Neural crest cell (in vitro differentiated cells): ENCODE results near the gene C21orf58. TPM values are rescaled to one million over a fixed set of nuclear protein-coding genes. Genes with fewer than 3 reads are reported as not detected.
"Not testable (repeated sequence)": the region's sequence is repeated elsewhere in the genome, so short reads cannot be mapped to it uniquely, and the experiment has no call there.

Source experiments
- DNase-seq: peaks from one replicate; pipeline ENCODE4 v3.0.0; 2021; ENCODE audit warnings: low read depth, mixed read lengths, low spot score
- H3K27ac Mint-ChIP-seq: one replicate; pipeline ENCODE4 v1.8.0; 2021; ENCODE audit warnings: mild to moderate bottlenecking, mixed read lengths; ENCODE audit not compliant: unreplicated experiment
- H3K27me3 Mint-ChIP-seq: 2 replicates; pipeline ENCODE4 v1.8.0; 2021; ENCODE audit warnings: low read depth, mild to moderate bottlenecking, mixed read lengths
- H3K36me3 Mint-ChIP-seq: 2 replicates; pipeline ENCODE4 v1.8.0; 2021; ENCODE audit warnings: low read depth, mild to moderate bottlenecking, mixed read lengths
- H3K4me1 Mint-ChIP-seq: 2 replicates; pipeline ENCODE4 v1.8.0; 2021; ENCODE audit warnings: mixed read lengths
- H3K4me3 Mint-ChIP-seq: one replicate; pipeline ENCODE4 v1.8.0; 2021; ENCODE audit warnings: mild to moderate bottlenecking, mixed read lengths
- H3K9me3 Mint-ChIP-seq: 2 replicates; pipeline ENCODE4 v1.8.0; 2021; ENCODE audit warnings: mixed read lengths
- long read RNA-seq: library from polyadenylated mRNA; unstranded; transcript quantifications from one replicate; pipeline ENCODE4 v2.0.0, GENCODE V29; 2020
- total RNA-seq: library from RNA; stranded (reverse); gene quantifications from 2 replicates; pipeline ENCODE4 v1.2.1, GENCODE V29; 2021
- TF ChIP-seq, protein P1 (sequence below): fragments of 200-600 bp; sonication (generic); conservative IDR thresholded peaks from 2 replicates; pipeline ENCODE4 v1.5.0; 2021; ENCODE audit warnings: antibody characterized with exemption, mild to moderate bottlenecking

Gene C21orf58
- 61.0 and 61.5 TPM in 2 replicates for total RNA-seq
- long read RNA-seq, partial matches to known transcripts = 2 of 14 reads
- long read RNA-seq, other reads (novel, unspliced or antisense) = 12 of 14 reads

DNA sequence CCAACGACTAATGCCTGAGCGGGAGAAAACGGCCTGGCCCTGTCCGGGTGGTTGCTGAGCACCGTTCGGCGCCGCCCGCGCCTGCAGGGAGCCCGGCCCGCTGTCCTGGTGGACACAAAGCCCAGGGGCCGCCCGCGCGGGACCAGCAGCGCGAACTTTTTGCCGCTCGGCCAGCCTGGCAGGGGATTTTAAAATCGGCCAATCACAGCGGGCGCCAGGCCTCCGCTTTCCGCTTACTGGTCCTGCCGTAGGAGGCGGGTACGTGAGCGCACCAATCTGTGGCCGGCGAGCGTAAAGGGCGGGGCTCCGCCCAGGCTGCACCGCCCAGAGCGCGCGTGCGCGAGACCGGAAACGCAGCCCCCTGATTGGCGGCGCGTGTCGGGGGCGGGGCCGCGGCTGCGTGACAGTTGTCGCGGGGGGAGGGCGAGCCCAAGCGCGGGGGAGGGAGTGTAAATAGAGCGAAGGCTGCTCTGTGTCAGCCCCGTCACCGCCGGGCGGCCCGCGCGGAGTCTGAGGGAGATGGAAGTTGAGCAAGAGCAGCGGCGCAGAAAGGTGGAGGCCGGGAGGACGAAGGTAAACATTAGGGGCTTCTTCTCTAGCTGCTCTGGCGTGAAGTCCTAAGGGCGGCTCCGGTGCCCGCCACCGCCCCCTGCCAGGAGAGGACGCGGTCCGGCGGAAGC lies at the start of gene C21orf58, which contains the start of gene PCNT:
Gene C21orf58 (minus strand): TSS at position 161 of the 680 bp plus-strand sequence. CDS start 1,132 bp downstream, outside the sequence.
Gene PCNT (plus strand): TSS at position 447 of the 680 bp plus-strand sequence. CDS start 73 bp downstream, at position 520.
- peaks cover 15% of the 10 kb centered on the region for H3K36me3 Mint-ChIP-seq
- H3K27ac Mint-ChIP-seq = peak within 1 kb of the TSS; percentile 99
- peak within 1 kb of the TSS; percentile 97 for H3K4me3 Mint-ChIP-seq
- peak; percentile 93 for DNase-seq
- no peaks in the 10 kb centered on the region for H3K9me3 Mint-ChIP-seq
- no peaks in the 10 kb centered on the region for H3K27me3 Mint-ChIP-seq
- H3K4me1 Mint-ChIP-seq = peaks cover 40% of the 10 kb centered on the region
- TF ChIP-seq, protein P1, sequence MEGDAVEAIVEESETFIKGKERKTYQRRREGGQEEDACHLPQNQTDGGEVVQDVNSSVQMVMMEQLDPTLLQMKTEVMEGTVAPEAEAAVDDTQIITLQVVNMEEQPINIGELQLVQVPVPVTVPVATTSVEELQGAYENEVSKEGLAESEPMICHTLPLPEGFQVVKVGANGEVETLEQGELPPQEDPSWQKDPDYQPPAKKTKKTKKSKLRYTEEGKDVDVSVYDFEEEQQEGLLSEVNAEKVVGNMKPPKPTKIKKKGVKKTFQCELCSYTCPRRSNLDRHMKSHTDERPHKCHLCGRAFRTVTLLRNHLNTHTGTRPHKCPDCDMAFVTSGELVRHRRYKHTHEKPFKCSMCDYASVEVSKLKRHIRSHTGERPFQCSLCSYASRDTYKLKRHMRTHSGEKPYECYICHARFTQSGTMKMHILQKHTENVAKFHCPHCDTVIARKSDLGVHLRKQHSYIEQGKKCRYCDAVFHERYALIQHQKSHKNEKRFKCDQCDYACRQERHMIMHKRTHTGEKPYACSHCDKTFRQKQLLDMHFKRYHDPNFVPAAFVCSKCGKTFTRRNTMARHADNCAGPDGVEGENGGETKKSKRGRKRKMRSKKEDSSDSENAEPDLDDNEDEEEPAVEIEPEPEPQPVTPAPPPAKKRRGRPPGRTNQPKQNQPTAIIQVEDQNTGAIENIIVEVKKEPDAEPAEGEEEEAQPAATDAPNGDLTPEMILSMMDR = no peak

DNA sequence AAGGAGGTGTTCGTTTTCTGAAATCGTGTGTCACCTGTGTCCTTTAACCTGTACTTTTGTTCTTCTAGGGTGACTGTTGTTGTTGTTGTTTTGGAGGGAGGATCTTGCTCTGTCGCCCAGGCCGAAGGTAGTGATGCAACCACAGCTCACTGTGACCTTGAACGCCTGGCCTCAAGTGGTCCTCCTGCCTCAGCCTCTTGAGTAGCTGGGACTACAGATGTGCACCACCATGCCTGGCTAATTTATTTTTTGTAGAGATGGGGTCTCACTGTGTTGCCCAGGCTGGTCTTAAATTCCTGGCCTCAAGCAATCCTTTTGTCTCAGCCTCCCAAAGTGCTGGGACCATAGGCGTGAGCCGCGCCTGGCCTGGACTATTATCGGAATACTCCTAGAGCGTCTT lies 49.3 kb upstream of the C21orf58 start:
- H3K4me3 Mint-ChIP-seq, H3K27ac Mint-ChIP-seq, H3K9me3 Mint-ChIP-seq, DNase-seq, H3K27me3 Mint-ChIP-seq: not testable (repeated sequence)
- peaks cover 11% of the 10 kb centered on the region for H3K4me1 Mint-ChIP-seq
- H3K36me3 Mint-ChIP-seq = peaks cover 15% of the 10 kb centered on the region

DNA sequence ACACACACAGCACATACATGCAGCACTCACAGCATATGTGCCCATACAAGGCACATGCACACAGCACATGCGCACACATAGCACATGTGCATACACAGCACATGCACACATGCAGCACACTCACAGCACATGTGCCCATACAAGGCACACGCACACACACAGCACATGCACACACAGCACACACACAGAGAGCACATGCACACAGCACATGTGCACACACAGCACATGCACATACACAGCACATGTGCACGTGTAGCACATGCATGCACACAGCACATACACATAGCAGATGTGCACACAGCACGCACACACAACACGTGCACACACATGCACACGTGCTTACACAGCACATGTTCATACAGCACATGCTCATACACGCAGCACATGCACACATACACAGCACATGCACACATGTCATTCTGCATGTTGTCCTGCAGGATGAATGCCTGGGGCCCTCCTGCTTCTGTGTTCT lies 48.4 kb upstream of the C21orf58 start:
- peaks cover 11% of the 10 kb centered on the region for H3K36me3 Mint-ChIP-seq
- H3K27ac Mint-ChIP-seq = no peak overlapping the region
- peaks cover 6% of the 10 kb centered on the region for H3K4me1 Mint-ChIP-seq
- no peaks in the 10 kb centered on the region for H3K27me3 Mint-ChIP-seq
- DNase-seq = no peak
- TF ChIP-seq, protein P1 = no peak
- H3K4me3 Mint-ChIP-seq = no peak overlapping the region
- no peaks in the 10 kb centered on the region for H3K9me3 Mint-ChIP-seq

DNA sequence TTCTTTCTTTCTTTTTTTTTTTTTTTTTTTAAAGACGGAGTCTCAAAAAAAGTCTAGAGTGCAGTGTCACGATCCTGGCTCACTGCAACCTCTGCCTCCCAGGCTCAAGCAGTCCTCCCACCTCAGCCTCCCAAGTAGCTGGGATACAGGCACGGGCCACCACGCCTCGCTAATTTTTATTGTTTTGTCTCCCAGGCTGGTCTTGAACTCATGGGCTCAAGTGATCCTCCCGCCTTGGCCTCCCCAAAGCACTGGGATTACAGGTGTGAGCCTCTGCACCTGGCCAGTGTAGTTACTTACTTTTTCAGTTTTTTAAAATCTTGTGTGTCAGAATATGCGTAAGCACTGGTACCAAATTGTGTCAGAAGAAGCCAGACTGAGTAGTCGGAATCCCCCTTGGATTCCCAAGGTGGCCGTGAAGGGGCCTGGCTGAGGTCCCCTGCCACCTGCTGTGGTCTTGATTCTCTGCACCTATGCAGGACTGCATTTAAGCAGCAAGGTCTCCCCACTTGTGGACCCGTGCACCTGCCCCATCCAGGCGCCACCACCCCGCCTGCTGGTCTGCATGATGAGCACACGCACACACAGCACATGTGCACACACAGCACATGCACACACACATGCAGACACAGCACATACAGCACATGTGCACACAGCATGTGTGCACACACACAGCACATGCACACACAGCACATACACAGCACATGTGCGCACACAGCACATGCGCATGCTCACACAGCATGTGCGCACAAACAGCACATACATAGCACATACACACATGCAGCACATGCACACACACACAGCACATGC lies 47.7 kb upstream of the C21orf58 start:
- TF ChIP-seq, protein P1 = no peak
- DNase-seq = no peak
- Mint-ChIP-seq H3K36me3 (peaks cover 10% of the 10 kb centered on the region), H3K27me3 (no peaks in the 10 kb centered on the region), H3K4me1 (no peaks in the 10 kb centered on the region), H3K27ac (no peak overlapping the region), H3K4me3 (no peak overlapping the region), H3K9me3 (no peaks in the 10 kb centered on the region)

DNA sequence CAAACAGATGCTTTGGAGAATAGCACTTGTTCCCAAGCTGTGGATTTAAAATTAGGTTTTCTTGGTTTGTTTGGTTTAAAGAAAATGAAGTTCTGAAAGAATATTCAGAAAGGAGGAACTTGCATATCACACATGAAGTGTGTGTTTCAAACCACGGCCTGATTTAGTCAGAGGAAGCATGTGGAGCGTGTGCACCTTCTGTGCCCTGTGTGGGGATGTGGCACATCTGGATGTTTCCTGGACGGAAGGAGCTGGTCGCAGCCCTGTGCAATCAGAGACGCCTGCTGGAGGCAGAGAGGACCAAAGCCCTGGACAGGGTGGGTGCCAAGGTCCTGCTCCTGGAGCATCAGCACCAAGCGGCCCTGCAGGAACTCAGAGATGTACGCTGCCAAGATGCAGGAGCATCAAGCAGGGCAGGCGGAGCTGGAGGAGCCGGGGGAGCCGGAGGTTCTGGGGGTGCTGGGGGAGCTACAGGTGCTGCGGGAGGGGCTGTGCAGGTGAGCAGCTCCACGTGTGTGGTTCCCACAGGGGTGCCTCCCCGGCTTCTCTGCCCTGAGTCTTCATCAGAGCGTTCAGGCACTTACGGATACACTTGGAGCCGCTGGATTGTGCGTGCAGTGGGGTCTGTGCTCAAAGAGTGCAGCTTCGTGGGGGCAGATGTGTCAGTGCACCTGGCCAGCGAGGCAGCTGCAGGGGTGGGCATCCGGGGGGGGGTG lies 46.0 kb upstream of the C21orf58 start:
- no peaks in the 10 kb centered on the region for H3K4me1 Mint-ChIP-seq
- H3K9me3 Mint-ChIP-seq = no peaks in the 10 kb centered on the region
- TF ChIP-seq, protein P1 = no peak
- H3K36me3 Mint-ChIP-seq = peaks cover 21% of the 10 kb centered on the region
- H3K27ac Mint-ChIP-seq = no peak overlapping the region
- no peak overlapping the region for H3K4me3 Mint-ChIP-seq
- no peaks in the 10 kb centered on the region for H3K27me3 Mint-ChIP-seq
- DNase-seq = no peak
